ELR (cell line): Measurements from ENCODE around the gene NUP153.

Source experiments
- DNase-seq: peaks from one replicate; pipeline ENCODE4 v3.0.0-alpha.2; 2015; ENCODE audit warnings: low read depth

The NUP153 gene

GRCh38 chr6:17663226-17663625, 43.5 kb downstream of the NUP153 start:
- DNase-seq = no peak

GRCh38 chr6:17662585-17662984, 44.1 kb downstream of the NUP153 start:
- no peak for DNase-seq

DNA sequence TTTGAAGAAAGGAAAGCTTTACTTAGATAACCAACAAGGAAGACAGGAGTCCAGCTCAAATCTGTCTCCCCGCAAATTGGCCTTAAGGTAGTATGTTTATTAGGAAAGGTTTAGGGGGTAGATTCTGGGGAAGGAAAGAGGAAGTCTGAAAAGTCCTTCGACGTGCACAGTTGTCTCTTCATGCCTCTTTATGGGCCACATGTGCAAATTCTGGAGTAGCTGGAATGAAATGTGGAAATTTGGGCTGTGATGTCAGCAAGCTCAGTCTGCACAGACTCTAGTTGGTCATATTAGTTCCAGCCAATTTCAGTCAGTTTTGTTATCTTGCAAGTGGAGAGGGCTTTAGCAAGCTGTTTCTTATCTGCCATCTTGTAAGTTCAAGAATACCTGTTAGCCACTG, 50.1 kb downstream of the NUP153 start:
- no peak for DNase-seq

DNA sequence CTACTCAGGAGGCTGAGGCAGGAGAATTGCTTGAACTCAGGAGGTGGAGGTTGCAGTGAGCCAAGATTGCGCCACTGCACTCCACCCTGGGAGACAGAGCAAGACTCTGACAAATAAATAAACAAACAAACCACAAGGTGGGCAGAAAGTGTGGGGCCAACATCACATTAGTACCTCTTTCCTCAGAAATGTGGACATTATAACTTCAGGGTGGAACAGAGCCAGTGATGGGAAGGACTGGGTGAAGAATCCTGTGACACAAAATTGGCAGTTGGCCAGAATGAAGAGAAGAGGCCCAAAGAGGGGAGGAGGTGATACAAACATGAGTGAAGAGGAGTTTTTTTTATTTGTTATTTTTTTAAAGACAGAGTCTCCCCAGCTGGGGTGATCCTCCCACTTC, 50.6 kb downstream of the NUP153 start:
- peak; percentile 43 for DNase-seq

GRCh38 chr6:17653198-17653882, 53.4 kb downstream of the NUP153 start:
- peak; percentile 24 for DNase-seq

DNA sequence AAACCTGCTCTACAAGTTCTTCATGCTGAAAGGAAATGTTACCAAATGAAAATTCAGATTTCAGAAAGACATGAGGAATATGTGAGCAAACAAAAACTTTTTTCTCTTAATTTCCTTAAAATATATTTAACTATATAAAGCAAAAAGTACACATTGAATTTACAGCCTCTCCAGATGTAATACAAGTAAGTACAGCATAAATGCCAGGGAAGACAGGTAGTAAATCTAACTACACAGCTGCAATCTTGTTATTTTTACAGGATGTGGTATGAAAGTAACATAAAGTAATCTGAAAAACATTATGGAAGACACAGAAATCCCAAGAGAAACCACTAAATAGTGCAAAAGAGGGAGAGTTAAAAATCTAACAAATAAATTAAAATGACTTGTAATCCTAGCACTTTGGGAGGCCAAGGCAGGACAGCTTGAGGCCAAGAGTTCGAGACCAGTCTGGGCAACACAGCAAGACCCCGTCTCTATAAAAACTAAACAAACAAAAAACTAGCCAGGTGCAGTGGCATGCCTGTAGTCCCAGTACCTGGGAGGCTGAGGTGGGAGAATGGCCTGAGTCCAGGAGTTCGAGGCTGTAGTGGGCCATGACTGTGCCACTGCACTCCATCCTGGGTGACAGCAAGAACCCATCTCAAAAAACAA, 55.9 kb downstream of the NUP153 start:
- DNase-seq = no peak

- DNase-seq = no peak
Measured at GRCh38 chr6:17648745-17649144, 58.0 kb downstream of the NUP153 start.

DNA sequence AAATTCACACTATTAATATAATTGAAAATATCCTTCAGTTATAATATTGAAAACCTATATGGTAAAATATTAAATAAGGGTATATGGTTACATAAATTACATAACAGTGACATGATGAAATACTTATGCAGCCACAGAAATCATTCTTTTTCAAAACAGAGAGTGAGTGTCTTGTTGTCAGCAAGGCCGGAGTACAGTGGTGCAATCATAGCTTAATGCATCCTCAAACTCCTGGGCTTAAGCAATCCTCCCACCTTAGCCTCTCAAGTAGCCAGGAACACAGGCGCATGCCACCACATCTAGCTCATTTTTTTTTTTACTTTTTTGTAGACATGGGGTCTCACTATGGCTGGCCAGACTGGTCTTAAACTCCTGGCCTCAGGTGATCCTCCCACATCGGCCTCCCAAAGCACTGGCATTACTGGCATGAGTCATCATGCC, 66.2 kb downstream of the NUP153 start:
- peak; percentile 37 for DNase-seq

DNA sequence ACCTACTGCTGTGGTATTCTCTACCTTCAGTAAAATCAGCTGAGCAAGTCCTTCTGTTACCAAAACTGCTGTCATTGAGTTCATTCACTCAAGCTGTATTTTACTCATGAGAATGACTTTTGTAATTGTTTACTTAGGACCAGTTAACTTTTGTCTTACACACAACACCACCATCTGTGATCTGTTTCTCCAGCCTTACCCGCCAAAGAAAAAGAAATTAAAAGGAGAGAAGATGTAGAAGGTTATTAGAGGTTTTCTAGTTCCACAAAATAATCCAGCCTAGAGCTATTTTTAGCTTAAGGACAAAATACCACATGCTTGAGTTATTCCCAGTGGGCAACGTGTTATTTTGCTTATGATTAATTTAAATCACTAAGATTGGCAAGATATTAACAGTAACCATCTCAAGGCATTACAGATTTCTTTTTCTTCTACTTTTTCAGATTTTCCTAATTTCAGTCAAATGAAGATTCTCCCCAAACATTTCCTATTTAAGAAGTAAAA, 68.5 kb downstream of the NUP153 start:
- DNase-seq = no peak

DNA sequence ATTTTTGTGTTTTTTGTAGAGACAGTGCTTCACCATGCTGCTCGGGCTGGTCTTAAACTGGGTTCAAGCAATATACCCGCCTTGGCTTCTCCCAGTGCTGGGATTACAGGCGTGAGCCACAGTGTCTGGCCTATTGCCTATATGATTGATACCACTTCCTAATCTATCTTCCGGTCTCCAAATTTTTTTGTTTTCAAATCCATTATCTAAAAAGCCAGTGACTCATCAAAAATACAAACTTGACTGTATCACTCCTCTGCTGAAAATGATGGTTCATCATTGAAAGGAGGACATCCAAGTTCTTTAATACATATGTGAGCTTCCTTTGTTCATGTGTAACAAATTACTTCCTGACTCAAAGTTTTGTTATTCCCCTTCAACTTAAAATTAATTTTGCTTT, 71.2 kb downstream of the NUP153 start:
- DNase-seq = no peak

DNA sequence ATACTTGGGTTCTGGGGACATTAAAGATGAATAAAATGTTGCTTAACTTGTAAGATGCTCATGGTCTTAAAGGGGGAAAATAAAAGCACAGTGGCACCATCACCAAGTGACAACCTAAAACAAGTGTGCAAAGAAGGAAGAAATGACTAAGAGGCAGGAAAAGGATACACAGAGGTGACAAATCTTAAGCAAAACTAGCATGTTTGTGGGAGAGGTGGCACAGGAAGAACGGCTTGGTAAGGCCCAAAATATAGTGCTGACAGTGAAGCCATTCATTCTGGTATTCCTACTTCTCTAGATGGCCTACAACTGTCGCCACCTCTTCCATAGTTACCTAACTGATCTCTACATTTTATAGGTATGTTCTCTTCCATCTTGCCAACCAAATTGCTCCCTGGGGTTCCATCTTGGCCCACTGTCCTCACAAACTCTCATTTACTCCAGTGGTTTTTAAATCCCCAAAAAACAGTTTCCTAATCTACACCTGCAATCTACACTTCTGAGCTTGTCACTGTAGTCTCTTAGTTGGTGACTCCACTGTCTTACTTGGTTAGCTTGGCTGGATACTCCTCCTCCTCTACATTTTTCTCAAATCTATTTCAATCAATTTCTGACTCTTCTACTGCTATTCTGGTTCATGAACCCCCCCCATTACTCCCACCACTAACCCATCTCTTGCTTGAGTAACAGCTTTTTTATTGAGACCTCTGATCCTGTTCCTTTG, 73.1 kb downstream of the NUP153 start:
- no peak for DNase-seq

DNA sequence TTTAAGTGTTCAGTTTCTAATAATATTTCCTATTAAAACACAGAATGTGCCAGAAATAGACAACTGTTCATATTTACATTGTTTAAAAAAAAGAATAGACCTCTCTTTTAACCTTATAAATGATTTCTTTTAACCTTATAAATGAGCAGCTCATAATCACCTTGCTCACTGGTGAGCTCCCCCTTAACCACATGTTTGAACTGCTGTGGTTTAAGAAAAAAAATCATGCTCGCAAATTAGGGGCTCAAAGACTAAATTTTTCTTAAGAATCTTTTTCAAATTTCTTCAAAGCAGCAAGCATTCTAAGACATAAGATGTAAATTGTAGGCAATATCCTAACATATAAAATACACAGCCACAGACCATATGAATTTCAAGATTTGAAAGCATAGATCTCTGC, 73.8 kb downstream of the NUP153 start:
- DNase-seq = no peak

DNA sequence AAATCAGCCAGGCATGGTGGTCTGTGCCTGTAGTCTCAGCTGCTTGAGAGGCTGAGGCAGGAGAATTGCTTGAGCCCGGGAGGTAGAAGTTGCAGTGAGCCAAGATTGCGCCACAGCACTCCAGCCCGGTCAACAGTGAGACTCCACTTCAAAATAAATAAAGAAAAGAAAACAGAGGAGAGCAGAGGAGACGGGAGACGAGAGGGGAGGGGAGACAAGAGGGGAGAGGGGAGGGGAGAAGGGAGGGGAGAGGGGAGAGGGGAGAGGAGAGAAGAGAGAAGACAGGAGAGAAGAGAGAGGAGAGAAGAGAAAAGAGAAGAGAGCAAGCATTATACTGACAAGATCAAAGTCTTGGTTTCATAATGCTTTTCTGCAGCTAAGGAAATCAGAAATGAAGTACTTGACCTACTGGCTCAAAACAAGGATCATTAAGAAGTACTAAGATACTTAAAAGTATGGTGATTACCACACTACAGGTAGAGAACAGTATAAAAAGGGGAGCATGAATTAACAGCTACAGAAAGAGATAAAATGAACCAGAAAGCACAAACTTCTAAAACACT, 76.1 kb downstream of the NUP153 start:
- no peak for DNase-seq

GRCh38 chr6:17629824-17630510, 76.8 kb downstream of the NUP153 start:
- DNase-seq = no peak

DNA sequence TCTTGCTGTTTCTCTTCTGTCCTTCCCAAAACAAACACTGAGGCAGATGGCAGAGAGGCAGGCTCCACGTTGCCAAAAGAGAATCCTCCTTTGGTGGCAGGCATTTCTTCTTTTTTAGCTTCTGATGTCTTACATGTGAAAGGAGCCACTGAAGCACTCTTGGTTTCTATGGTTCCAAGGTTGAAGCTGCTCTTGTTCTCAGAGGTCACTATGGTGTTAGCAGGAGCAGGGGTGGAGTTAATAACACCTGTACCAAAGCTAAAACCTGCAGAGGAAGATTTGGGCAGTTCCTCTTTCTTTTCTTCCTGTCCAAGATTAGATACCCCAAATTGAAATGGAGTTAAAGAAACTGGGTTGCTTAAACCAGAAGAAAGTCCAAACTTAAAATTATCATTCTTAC, 77.9 kb downstream of the NUP153 start:
- no peak for DNase-seq

DNA sequence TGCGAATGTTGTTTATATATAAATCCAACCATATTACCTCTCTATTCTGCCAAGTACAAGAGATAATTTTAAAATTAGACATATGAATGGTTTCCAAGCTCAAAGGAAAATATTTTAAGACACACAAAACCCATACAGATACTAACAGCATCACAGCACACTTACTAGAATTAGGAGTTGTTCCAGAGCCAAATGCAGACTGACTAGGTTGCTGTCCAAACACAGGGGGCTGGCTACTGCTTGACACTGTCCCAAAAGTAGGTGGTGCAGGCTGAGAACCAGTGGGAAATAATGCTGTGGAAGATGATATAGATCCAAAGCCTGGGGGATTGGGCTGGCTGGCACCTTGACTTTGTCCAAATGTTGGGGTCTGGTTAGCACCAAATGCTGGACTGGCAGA, 82.3 kb downstream of the NUP153 start:
- DNase-seq = no peak

DNA sequence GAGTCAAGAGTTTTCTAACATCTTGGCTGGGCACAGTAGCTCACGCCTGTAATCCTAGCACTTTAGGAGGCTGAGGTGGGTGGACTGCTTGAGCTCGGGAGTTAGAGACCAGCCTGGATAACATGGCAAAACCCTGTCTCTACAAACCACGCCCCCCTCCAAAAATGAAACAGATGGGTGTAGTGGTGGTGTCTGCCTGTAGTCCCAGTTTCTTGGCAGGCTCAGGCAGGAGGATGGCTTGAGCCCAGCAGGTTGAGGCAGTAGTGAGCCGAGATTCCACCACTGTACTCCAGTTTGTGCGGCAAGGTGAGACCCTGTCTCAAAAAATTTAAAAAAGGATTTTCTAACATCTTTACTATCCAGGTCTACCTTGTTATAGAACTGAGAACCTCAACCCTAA, 84.6 kb downstream of the NUP153 start:
- DNase-seq = no peak

GRCh38 chr6:17621003-17621402, 85.7 kb downstream of the NUP153 start:
- DNase-seq = no peak

- no peak for DNase-seq
Measured at GRCh38 chr6:17615794-17616193, 90.9 kb downstream of the NUP153 start.

DNA sequence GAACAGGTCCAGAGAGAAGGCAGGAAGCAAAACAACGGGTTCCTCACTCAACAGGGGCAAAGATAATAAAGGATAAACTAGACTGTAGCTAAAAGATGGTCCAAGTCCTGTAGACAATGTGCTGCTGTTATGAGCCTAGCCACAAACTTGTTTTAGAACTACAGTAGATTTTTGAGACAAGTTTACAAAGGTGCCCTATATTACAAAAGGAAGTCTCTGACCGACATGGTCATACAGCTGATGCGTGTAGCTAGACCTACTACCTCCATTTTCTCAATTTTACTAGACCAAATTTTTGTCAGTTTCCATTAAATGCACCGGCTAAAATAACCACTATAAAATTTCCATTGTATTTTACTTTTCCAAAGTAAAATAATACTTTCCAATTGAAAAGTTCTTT, 94.7 kb downstream of the NUP153 start:
- DNase-seq = no peak

GRCh38 chr6:17610835-17611234, 95.9 kb downstream of the NUP153 start:
- no peak for DNase-seq

DNA sequence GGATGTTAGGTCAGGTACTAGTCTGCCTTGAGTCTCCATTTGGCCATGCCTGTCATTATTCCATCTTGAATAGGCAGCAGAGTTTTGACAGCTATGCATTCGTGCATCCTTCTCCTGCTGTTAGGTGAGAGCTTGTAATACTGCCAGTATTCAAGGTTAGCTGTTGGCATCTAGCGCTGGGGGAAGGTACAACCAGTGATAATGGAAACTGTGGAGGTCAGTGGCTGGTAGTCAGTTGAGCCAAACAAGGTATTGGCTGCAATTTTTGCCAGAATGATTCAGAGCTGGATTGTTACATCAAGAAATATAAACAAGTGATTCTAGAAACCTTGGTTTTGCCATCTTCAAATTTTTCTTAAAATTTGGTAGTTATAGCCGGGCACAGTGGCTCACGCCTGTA, 100.1 kb downstream of the NUP153 start:
- DNase-seq = no peak
